Nephron (organoid): ENCODE data around the gene DDC.

Experiments
- H3K27ac Mint-ChIP-seq, 3 experiments: 2 replicates each; pipeline ENCODE4 v1.8.0; 2020; ENCODE audit warnings: mixed read lengths in 3 of 3, mild to moderate bottlenecking in 2 of 3, moderate library complexity in 1 of 3
- H3K27me3 Mint-ChIP-seq: 2 replicates; pipeline ENCODE4 v1.8.0; 2021; ENCODE audit warnings: low read depth, mild to moderate bottlenecking, moderate library complexity, mixed read lengths
- H3K36me3 Mint-ChIP-seq: 2 replicates; pipeline ENCODE4 v1.8.0; 2020; ENCODE audit warnings: low read depth, mixed read lengths
- H3K4me1 Mint-ChIP-seq: 2 replicates; pipeline ENCODE4 v1.8.0; 2020; ENCODE audit warnings: mixed read lengths
- H3K4me3 Mint-ChIP-seq, 3 experiments: 2 replicates each; pipeline ENCODE4 v1.8.0; 2020; ENCODE audit warnings: mild to moderate bottlenecking in 3 of 3, mixed read lengths in 3 of 3, moderate library complexity in 2 of 3
- H3K9me3 Mint-ChIP-seq: 2 replicates; pipeline ENCODE4 v1.8.0; 2020; ENCODE audit warnings: mixed read lengths
- CTCF ChIP-seq, 3 experiments: fragments of 200-600 bp; sonication (generic); IDR thresholded peaks; one replicate each; pipeline ENCODE4 v1.5.0; 2021; ENCODE audit warnings: antibody characterized with exemption in 3 of 3; ENCODE audit not compliant: unreplicated experiment in 3 of 3

The DDC gene

GRCh38 chr7:50509459-50509858, 55.7 kb downstream of the DDC start:
- no peak overlapping the region for H3K27ac Mint-ChIP-seq

GRCh38 chr7:50508471-50508943, 56.7 kb downstream of the DDC start:
- peaks cover 16% of the 10 kb centered on the region for H3K4me1 Mint-ChIP-seq

More at GRCh38 chr7:50509459-50509858, 55.7 kb downstream of the DDC start:
- Mint-ChIP-seq H3K27me3 (peaks cover 3% of the 10 kb centered on the region), H3K9me3 (peaks cover 6% of the 10 kb centered on the region), H3K4me1 (peaks cover 14% of the 10 kb centered on the region), H3K36me3 (no peaks in the 10 kb centered on the region), H3K4me3 (no peak overlapping the region)
- TF ChIP-seq CTCF (IDR thresholded peaks at IDR 0.05; ENCODE audit: unreplicated experiment in 3 of 3), result no peak

GRCh38 chr7:50507898-50508470, 57.2 kb downstream of the DDC start:
- Mint-ChIP-seq H3K36me3 (no peaks in the 10 kb centered on the region), H3K9me3 (no peaks in the 10 kb centered on the region), H3K27ac (no peak overlapping the region), H3K4me3 (no peak overlapping the region), H3K4me1 (peaks cover 16% of the 10 kb centered on the region), H3K27me3 (no peaks in the 10 kb centered on the region)
- TF ChIP-seq CTCF (IDR thresholded peaks at IDR 0.05; ENCODE audit: unreplicated experiment in 3 of 3), result no peak

More at GRCh38 chr7:50508471-50508943, 56.7 kb downstream of the DDC start:
- H3K36me3 Mint-ChIP-seq, result no peaks in the 10 kb centered on the region
- H3K4me3 Mint-ChIP-seq, result no peak overlapping the region
- no peak for TF ChIP-seq CTCF (IDR thresholded peaks at IDR 0.05; ENCODE audit: unreplicated experiment in 3 of 3)
- peaks cover 3% of the 10 kb centered on the region for H3K9me3 Mint-ChIP-seq
- H3K27me3 Mint-ChIP-seq, result peaks cover 3% of the 10 kb centered on the region
- no peak overlapping the region for H3K27ac Mint-ChIP-seq

GRCh38 chr7:50505553-50506210, 59.5 kb downstream of the DDC start:
- H3K27me3 Mint-ChIP-seq, result no peaks in the 10 kb centered on the region
- H3K9me3 Mint-ChIP-seq, result no peaks in the 10 kb centered on the region
- peaks cover 29% of the 10 kb centered on the region for H3K4me1 Mint-ChIP-seq
- no peak overlapping the region for H3K4me3 Mint-ChIP-seq
- H3K27ac Mint-ChIP-seq, result no peak overlapping the region
- TF ChIP-seq CTCF (IDR thresholded peaks at IDR 0.05; ENCODE audit: unreplicated experiment in 3 of 3), result no peak
- H3K36me3 Mint-ChIP-seq, result no peaks in the 10 kb centered on the region

GRCh38 chr7:50504646-50505546, 60.3 kb downstream of the DDC start:
- Mint-ChIP-seq H3K36me3 (no peaks in the 10 kb centered on the region), H3K4me1 (peaks cover 29% of the 10 kb centered on the region), H3K9me3 (no peaks in the 10 kb centered on the region), H3K27me3 (no peaks in the 10 kb centered on the region), H3K4me3 (no peak overlapping the region), H3K27ac (peak overlapping the region in 1 of 3 experiments; percentile 56)
- no peak for TF ChIP-seq CTCF (IDR thresholded peaks at IDR 0.05; ENCODE audit: unreplicated experiment in 3 of 3)
